GM12872 (cell line): ENCODE results near the gene CHIC2.

Source experiments
- TF ChIP-seq, protein P1 (sequence below): IDR thresholded peaks from 3 replicates; pipeline ENCODE4 v1.5.1; 2011; ENCODE audit warnings: low read depth, mild to moderate bottlenecking, low read length, moderate library complexity; ENCODE audit not compliant: insufficient read depth

The CHIC2 gene

DNA sequence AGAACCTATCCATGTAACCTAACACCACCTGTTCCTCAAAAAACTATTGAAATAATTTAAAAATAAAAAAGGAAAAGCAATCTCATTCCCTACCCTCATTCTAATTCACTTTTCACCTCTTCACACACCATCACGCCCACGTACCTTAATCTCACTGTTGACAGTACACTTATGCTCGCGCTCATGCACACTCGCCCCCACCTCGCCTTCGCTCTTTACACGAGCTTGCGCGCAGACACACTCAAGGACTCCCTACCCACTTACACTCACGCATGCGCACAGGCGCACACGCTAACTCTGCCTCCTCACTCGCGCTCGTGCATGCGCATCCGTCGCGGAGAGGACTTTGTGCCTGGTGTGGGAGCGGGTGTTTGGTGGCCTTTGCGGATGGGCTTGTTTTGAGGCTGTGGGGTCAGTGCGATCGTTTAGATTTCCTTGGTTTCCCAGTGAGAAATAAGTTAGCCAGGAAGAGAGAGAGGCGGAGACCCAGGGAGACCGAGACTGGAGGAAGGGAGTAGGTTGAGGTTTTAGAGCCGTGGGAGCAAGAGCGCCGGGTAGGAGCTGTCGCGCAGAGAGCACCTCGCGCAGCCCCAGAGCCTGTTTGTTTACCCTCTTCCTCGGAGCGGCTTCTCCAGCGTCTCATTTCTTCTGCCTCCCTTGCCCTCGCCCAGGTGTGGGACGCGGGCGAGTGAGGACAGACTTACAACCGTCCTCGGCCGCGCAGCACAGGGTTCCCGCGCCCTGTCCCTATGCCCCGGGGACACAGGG, 27.4 kb upstream of the CHIC2 start:
- TF ChIP-seq, protein P1, sequence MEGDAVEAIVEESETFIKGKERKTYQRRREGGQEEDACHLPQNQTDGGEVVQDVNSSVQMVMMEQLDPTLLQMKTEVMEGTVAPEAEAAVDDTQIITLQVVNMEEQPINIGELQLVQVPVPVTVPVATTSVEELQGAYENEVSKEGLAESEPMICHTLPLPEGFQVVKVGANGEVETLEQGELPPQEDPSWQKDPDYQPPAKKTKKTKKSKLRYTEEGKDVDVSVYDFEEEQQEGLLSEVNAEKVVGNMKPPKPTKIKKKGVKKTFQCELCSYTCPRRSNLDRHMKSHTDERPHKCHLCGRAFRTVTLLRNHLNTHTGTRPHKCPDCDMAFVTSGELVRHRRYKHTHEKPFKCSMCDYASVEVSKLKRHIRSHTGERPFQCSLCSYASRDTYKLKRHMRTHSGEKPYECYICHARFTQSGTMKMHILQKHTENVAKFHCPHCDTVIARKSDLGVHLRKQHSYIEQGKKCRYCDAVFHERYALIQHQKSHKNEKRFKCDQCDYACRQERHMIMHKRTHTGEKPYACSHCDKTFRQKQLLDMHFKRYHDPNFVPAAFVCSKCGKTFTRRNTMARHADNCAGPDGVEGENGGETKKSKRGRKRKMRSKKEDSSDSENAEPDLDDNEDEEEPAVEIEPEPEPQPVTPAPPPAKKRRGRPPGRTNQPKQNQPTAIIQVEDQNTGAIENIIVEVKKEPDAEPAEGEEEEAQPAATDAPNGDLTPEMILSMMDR: no peak

DNA sequence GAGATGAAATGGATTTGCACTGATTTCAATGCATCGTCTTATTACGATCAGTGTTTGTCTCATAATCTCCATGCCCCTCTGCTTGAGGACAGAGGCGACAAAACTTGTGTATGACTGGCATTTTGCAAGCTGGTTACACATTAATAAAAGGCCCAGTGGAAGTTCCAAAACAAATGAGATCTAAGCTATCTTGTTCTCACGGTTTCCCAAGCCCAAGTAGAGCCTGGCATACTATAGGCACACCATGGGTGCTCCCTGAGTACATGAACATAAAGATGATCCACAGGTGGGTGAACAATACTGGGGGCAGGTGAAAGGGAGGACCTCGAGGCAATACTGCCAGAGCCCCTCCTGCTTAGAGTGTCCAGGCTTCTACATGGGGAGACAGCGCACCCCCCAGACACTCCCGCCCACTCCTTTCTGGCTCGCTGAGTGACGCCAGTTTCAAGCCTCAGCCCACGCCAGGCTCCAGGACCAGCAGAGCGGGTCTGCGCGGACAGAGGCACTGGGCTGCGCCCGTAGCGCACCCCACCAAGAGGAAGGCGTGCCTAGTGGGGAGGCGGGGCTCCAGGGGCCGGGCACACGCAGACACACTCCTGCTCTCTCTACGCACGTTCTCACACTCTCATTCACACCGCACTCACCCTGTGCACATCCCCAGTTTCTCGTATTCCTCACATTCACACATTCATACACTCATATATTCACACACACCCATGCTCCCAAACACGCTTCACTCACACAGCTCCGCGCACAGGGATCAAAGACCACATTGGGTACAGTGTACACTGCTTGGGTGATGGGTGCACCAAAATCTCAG, 26.6 kb upstream of the CHIC2 start:
- TF ChIP-seq, protein P1: no peak

DNA sequence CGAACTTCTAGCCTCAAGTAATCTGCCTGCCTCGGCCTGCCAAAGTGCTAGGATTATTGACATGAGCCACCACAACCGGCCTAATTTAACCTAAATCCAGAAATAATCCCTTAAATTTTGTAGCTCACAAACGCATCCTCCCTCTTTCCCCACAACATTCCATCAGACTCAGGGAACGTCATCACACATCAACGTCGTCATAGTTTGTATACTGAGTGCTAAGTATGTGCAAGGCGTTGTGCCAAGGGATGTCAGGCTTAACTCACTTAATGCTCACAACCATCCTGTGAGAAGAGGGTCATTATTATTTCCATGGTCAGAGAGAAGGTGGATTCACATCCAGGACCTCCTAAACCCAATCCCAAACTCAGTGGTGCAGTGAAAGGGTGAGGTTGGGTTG, 26.0 kb upstream of the CHIC2 start:
- TF ChIP-seq, protein P1: no peak

DNA sequence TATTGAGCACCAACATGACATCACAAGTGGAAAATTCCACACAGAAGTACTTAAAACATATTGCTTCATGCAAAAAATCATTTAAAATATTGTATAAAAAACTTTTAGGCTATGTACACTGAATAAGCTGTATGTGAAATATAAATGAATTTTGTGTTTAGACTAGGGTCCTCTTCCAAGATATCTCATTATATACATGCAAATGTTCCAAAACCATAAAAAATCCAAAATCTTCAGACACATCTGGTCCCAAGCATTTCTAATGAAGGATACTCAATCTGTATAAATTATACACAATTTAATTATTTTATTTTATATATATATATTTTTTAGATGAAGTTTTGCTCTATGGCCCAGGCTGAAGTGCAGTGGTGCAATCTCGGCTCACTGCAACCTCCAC, 25.5 kb upstream of the CHIC2 start:
- TF ChIP-seq, protein P1: no peak

DNA sequence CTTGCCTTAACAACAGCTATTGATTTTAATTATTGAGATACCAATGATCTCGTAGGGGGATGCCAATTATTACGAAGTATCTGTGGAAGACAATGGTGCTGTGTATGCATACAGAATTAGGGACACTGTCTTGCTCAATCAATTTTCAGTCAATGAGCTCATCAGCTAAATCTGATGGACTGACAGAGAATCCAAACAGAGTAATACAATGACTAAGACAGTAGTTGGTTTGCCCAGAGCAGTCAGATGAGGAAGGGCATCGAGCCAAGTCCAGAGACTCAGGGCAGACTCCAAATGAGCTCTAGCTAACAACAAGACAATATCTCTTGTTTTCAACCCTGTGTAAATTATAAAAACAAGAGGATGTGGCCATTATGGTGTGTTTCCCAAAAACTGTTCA, 20.9 kb upstream of the CHIC2 start:
- TF ChIP-seq, protein P1: no peak

DNA sequence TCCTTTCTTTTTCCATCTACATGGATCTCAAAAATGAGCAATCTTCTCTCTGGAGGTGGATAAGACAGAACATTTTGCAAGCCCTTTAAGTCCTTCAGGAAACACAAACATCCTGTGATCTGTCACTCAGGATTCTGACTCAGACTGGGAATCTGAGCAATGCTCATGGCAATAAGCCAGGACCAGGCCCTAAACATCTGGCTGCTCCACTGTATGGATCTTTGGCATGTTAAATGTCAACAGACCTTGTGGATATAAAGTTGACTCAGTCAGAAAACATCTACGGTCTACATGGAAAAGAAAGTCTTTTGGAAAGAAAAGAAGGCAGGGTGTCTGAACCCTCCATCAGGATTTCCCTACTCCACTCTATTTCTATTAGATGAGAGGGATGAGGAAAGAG, 17.8 kb upstream of the CHIC2 start:
- TF ChIP-seq, protein P1: no peak

DNA sequence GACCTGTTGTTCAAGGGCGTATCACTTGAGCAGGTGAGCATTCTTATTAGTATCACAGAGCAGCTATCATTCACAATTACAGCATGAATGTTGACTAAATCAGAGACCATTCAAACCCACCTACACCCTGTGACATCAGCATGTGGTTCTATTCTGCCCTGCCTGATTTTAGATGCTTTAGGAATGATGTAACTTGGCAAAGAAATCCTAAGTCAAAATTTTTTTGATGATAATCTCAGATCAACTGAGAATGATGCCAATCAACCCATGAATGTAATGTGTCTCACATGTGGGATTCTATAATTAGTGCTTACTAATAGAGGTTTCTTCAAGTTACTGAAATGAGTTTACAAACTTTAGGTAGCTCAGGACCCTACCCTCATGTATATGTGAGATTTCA, 13.4 kb upstream of the CHIC2 start:
- TF ChIP-seq, protein P1: no peak
